SK-N-SH treated with all-trans-retinoic acid at 6 μM for 48 hours (cell line): Measurements from ENCODE around the gene CFAP299.

ENCODE experiments used
- ARNTL ChIP-seq: fragments of 450-650 bp; formaldehyde crosslinking; IDR thresholded peaks from 2 replicates; pipeline ENCODE4 v1.5.0; 2020; ENCODE audit warnings: low read depth, mild to moderate bottlenecking, moderate library complexity, borderline replicate concordance
- ISL1 ChIP-seq: fragments of 250-450 bp; sonication (Bioruptor Pico); IDR thresholded peaks from 2 replicates; pipeline ENCODE4 v2.1.2; 2022; ENCODE audit warnings: mild to moderate bottlenecking, moderate library complexity
- RARB ChIP-seq: fragments of 250-450 bp; sonication (Bioruptor Pico); IDR thresholded peaks from 2 replicates; pipeline ENCODE4 v1.8.0; 2021; ENCODE audit warnings: mild to moderate bottlenecking, moderate library complexity
- TOX ChIP-seq: fragments of 250-450 bp; sonication (Bioruptor Pico); IDR thresholded peaks from 2 replicates; pipeline ENCODE4 v1.8.0; 2021; ENCODE audit warnings: mild to moderate bottlenecking, moderate library complexity, borderline replicate concordance
- ZFP3 ChIP-seq: fragments of 250-450 bp; sonication (Bioruptor Pico); IDR thresholded peaks from 2 replicates; pipeline ENCODE4 v1.5.0; 2020; ENCODE audit warnings: mild to moderate bottlenecking, moderate library complexity
- ZFP30 ChIP-seq: fragments of 450-650 bp; formaldehyde crosslinking; IDR thresholded peaks from 2 replicates; pipeline ENCODE4 v1.5.0; 2022; ENCODE audit warnings: mild to moderate bottlenecking, moderate library complexity
- ZNF565 ChIP-seq: fragments of 450-650 bp; formaldehyde crosslinking; conservative IDR thresholded peaks from 2 replicates; pipeline ENCODE4 v1.5.0; 2020; ENCODE audit warnings: low read depth, mild to moderate bottlenecking, moderate library complexity
- ZNF70 ChIP-seq: fragments of 450-650 bp; formaldehyde crosslinking; IDR thresholded peaks from 2 replicates; pipeline ENCODE4 v1.5.0; 2020; ENCODE audit warnings: mild to moderate bottlenecking, moderate library complexity
- TF ChIP-seq, protein P1 (sequence below): fragments of 250-450 bp; sonication (Bioruptor Pico); IDR thresholded peaks from 2 replicates; pipeline ENCODE4 v1.8.0; 2020; ENCODE audit warnings: mild to moderate bottlenecking, moderate library complexity, borderline replicate concordance
- TF ChIP-seq, protein P2 (sequence below): fragments of 250-450 bp; sonication (Bioruptor Pico); IDR thresholded peaks from 2 replicates; pipeline ENCODE4 v1.8.0; 2021; ENCODE audit warnings: low read depth, mild to moderate bottlenecking, moderate library complexity, borderline replicate concordance
- TF ChIP-seq, protein P3 (sequence below): fragments of 250-450 bp; sonication (Bioruptor Pico); IDR thresholded peaks from 2 replicates; pipeline ENCODE4 v1.5.1; 2021; ENCODE audit warnings: mild to moderate bottlenecking, moderate library complexity

DNA sequence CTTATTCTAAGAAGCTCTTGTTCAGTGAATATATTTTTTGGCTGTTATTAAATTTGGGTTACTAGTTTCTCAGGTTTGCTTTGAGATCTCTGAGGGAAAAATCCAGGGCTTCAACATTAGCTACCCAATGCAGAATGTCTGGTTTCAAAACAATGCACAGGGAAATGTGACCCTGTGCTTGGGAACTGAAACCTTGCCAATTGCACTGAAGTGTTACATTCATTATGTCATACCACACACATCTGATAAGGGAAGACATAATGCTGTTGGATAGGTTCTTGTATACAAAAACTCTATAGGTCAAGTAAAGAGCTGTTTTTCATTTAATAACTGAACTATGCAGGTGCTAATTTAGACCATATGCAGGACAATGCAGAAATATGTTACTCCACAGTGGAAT is 349.7 kb downstream of the CFAP299 start:
- TF ChIP-seq ZNF565 (no peak), ZFP3 (CRISPR knock-in tag) (no peak), ZFP30 (CRISPR knock-in tag) (no peak), RARB (CRISPR knock-in tag) (no peak), ARNTL (CRISPR knock-in tag) (no peak), ISL1 (CRISPR knock-in tag) (no peak), TOX (CRISPR knock-in tag) (no peak), ZNF70 (no peak)
- TF ChIP-seq, protein P1, sequence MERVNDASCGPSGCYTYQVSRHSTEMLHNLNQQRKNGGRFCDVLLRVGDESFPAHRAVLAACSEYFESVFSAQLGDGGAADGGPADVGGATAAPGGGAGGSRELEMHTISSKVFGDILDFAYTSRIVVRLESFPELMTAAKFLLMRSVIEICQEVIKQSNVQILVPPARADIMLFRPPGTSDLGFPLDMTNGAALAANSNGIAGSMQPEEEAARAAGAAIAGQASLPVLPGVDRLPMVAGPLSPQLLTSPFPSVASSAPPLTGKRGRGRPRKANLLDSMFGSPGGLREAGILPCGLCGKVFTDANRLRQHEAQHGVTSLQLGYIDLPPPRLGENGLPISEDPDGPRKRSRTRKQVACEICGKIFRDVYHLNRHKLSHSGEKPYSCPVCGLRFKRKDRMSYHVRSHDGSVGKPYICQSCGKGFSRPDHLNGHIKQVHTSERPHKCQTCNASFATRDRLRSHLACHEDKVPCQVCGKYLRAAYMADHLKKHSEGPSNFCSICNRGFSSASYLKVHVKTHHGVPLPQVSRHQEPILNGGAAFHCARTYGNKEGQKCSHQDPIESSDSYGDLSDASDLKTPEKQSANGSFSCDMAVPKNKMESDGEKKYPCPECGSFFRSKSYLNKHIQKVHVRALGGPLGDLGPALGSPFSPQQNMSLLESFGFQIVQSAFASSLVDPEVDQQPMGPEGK (CRISPR knock-in tag), result no peak
- TF ChIP-seq, protein P2, sequence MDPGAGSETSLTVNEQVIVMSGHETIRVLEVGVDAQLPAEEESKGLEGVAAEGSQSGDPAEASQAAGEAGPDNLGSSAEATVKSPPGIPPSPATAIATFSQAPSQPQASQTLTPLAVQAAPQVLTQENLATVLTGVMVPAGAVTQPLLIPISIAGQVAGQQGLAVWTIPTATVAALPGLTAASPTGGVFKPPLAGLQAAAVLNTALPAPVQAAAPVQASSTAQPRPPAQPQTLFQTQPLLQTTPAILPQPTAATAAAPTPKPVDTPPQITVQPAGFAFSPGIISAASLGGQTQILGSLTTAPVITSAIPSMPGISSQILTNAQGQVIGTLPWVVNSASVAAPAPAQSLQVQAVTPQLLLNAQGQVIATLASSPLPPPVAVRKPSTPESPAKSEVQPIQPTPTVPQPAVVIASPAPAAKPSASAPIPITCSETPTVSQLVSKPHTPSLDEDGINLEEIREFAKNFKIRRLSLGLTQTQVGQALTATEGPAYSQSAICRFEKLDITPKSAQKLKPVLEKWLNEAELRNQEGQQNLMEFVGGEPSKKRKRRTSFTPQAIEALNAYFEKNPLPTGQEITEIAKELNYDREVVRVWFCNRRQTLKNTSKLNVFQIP (CRISPR knock-in tag), result no peak
- TF ChIP-seq, protein P3, sequence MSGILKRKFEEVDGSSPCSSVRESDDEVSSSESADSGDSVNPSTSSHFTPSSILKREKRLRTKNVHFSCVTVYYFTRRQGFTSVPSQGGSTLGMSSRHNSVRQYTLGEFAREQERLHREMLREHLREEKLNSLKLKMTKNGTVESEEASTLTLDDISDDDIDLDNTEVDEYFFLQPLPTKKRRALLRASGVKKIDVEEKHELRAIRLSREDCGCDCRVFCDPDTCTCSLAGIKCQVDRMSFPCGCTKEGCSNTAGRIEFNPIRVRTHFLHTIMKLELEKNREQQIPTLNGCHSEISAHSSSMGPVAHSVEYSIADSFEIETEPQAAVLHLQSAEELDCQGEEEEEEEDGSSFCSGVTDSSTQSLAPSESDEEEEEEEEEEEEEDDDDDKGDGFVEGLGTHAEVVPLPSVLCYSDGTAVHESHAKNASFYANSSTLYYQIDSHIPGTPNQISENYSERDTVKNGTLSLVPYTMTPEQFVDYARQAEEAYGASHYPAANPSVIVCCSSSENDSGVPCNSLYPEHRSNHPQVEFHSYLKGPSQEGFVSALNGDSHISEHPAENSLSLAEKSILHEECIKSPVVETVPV (CRISPR knock-in tag), result no peak
